Mesenchymal stem cell (in vitro differentiated cells and primary cell): ENCODE results near the gene AIP.
A peak's percentile ranks its signal among the peaks of the same experiment; 100 is the strongest.

Experiments used
- DNase-seq: peaks from one replicate; pipeline ENCODE4 v3.0.0-alpha.2; 2013
- H2AFZ ChIP-seq: one replicate; pipeline ENCODE4 v1.6.1; 2013; ENCODE audit warnings: low read depth, mild to moderate bottlenecking, control low read depth, inconsistent platforms, low read length, moderate library complexity
- H2AK5ac ChIP-seq: 2 replicates; pipeline ENCODE4 v1.6.1; 2013; ENCODE audit warnings: low read length, moderate library complexity, mild to moderate bottlenecking, inconsistent platforms; ENCODE audit not compliant: severe bottlenecking
- H2BK120ac ChIP-seq: one replicate; pipeline ENCODE4 v1.6.1; 2013; ENCODE audit warnings: low read depth, mild to moderate bottlenecking, inconsistent platforms, low read length, moderate library complexity
- H2BK12ac ChIP-seq, 2 experiments: one replicate each; pipeline ENCODE4 v1.6.1; 2013; ENCODE audit warnings: inconsistent platforms in 2 of 2, low read length in 2 of 2, mild to moderate bottlenecking in 2 of 2, moderate library complexity in 2 of 2, control low read depth in 1 of 2
- H2BK15ac ChIP-seq: one replicate; pipeline ENCODE4 v1.6.1; 2013; ENCODE audit warnings: mild to moderate bottlenecking, low read depth, inconsistent platforms; ENCODE audit not compliant: poor library complexity, severe bottlenecking
- H2BK5ac ChIP-seq: 2 replicates; pipeline ENCODE4 v1.6.1; 2013; ENCODE audit warnings: low read depth, mild to moderate bottlenecking, low read length, control low read depth, inconsistent platforms; ENCODE audit not compliant: poor library complexity, severe bottlenecking
- H3K14ac ChIP-seq, 2 experiments: one replicate each; pipeline ENCODE4 v1.6.1; 2013; ENCODE audit warnings: inconsistent platforms in 2 of 2, low read length in 2 of 2, control low read depth in 1 of 2, mild to moderate bottlenecking in 1 of 2, moderate library complexity in 1 of 2
- H3K18ac ChIP-seq, 2 experiments: one replicate each; pipeline ENCODE4 v1.6.1; 2013; ENCODE audit warnings: inconsistent platforms in 2 of 2, low read length in 2 of 2, control low read depth in 1 of 2, low read depth in 1 of 2, mild to moderate bottlenecking in 1 of 2
- H3K23ac ChIP-seq, 2 experiments: one replicate each; pipeline ENCODE4 v1.6.1; 2013; ENCODE audit warnings: inconsistent platforms in 2 of 2, low read length in 2 of 2, mild to moderate bottlenecking in 2 of 2, moderate library complexity in 2 of 2, control low read depth in 1 of 2
- H3K27ac ChIP-seq: 2 replicates; pipeline ENCODE4 v1.5.1; 2013; ENCODE audit warnings: mild to moderate bottlenecking, moderate library complexity, low read length, control low read depth, inconsistent platforms; ENCODE audit not compliant: poor library complexity, severe bottlenecking
- H3K27me3 ChIP-seq, 2 experiments: 2 replicates each; pipeline versions ENCODE4 v1.6.1 to v1.7.0; 2013; ENCODE audit warnings: low read length in 2 of 2, mild to moderate bottlenecking in 2 of 2, moderate library complexity in 2 of 2, control low read depth in 1 of 2, inconsistent platforms in 1 of 2; ENCODE audit not compliant: control insufficient read depth in 1 of 2, insufficient read depth in 1 of 2
- H3K36me3 ChIP-seq, 2 experiments: 2 replicates each; pipeline versions ENCODE4 v1.6.1 to v1.7.0; 2013; ENCODE audit warnings: low read length in 2 of 2, control low read depth in 1 of 2, inconsistent platforms in 1 of 2, low read depth in 1 of 2, mild to moderate bottlenecking in 1 of 2; ENCODE audit not compliant: insufficient read depth in 2 of 2, control insufficient read depth in 1 of 2
- H3K4ac ChIP-seq, 2 experiments: one replicate each; pipeline ENCODE4 v1.6.1; 2013; ENCODE audit warnings: inconsistent platforms in 2 of 2, low read length in 2 of 2, mild to moderate bottlenecking in 2 of 2, moderate library complexity in 2 of 2, control low read depth in 1 of 2, low read depth in 1 of 2
- H3K4me1 ChIP-seq: 2 replicates; pipeline ENCODE4 v1.6.1; 2013; ENCODE audit warnings: low read depth, low read length, control low read depth; ENCODE audit not compliant: control insufficient read depth, insufficient read depth
- H3K4me2 ChIP-seq: 2 replicates; pipeline ENCODE4 v1.6.1; 2013; ENCODE audit warnings: low read length, mild to moderate bottlenecking, inconsistent platforms; ENCODE audit not compliant: poor library complexity, severe bottlenecking
- H3K4me3 ChIP-seq, 2 experiments: 2 replicates each; pipeline versions ENCODE4 v1.5.1 to v1.7.0; 2013; ENCODE audit warnings: low read length in 2 of 2, mild to moderate bottlenecking in 2 of 2, control low read depth in 1 of 2, low read depth in 1 of 2; ENCODE audit not compliant: insufficient read depth in 1 of 2
- H3K79me1 ChIP-seq: replicated peaks from 2 replicates; pipeline ENCODE4 v1.6.1; 2013; ENCODE audit warnings: mild to moderate bottlenecking, control low read depth, low read length, inconsistent platforms; ENCODE audit not compliant: poor library complexity, severe bottlenecking
- H3K9ac ChIP-seq: 2 replicates; pipeline ENCODE4 v1.7.0; 2013; ENCODE audit warnings: mild to moderate bottlenecking, low read length, moderate library complexity
- H3K9me3 ChIP-seq: 2 replicates; pipeline ENCODE4 v1.7.0; 2013; ENCODE audit warnings: mild to moderate bottlenecking, low read length; ENCODE audit not compliant: control insufficient read depth
- H4K8ac ChIP-seq: one replicate; pipeline ENCODE4 v1.6.1; 2013; ENCODE audit warnings: inconsistent platforms, mild to moderate bottlenecking, low read length, moderate library complexity
- H4K91ac ChIP-seq: one replicate; pipeline ENCODE4 v1.6.1; 2013; ENCODE audit warnings: mild to moderate bottlenecking, low read length, inconsistent platforms
- WGBS: methylation state at CpG from one replicate; pipeline ENCODE4 v1.1.7; 2013; ENCODE audit warnings: mixed read lengths; 5-methylcytosine and 5-hydroxymethylcytosine counted together

AIP gene

GRCh38 chr11:67449116-67449844 lies 33.5 kb upstream of the AIP start:
- peaks cover 1% of the 10 kb centered on the region for H3K79me1 ChIP-seq
- H3K4me2 ChIP-seq, result no peak overlapping the region
- H4K8ac ChIP-seq, result no peak overlapping the region
- H3K18ac ChIP-seq, result no peak overlapping the region
- peaks cover 0 to 7% of the 10 kb centered on the region in 2 experiments for H3K27me3 ChIP-seq
- H3K9ac ChIP-seq, result no peak overlapping the region
- no peak overlapping the region for H3K4ac ChIP-seq
- H3K23ac ChIP-seq, result no peak overlapping the region
- no peak overlapping the region for H2AK5ac ChIP-seq
- no peak overlapping the region for H2BK12ac ChIP-seq
- no peak overlapping the region for H2BK15ac ChIP-seq
- no peak overlapping the region for H2BK5ac ChIP-seq
- no peak overlapping the region for H4K91ac ChIP-seq
- no peak overlapping the region for H3K14ac ChIP-seq
- no peak for DNase-seq
- WGBS, result 87% methylated on average over 9 of the region's 9 CpGs
- no peak overlapping the region for H3K4me3 ChIP-seq
- H3K9me3 ChIP-seq, result no peaks in the 10 kb centered on the region
- no peaks in the 10 kb centered on the region for H3K4me1 ChIP-seq
- no peak overlapping the region for H2AFZ ChIP-seq
- H2BK120ac ChIP-seq, result no peak overlapping the region
- H3K27ac ChIP-seq, result no peak overlapping the region
- H3K36me3 ChIP-seq, result no peaks in the 10 kb centered on the region

- Histone ChIP-seq H3K4me3 (no peak overlapping the region), H2AK5ac (no peak overlapping the region), H3K27me3 (peaks cover 0 to 17% of the 10 kb centered on the region in 2 experiments), H2BK5ac (no peak overlapping the region), H3K79me1 (no peaks in the 10 kb centered on the region), H2BK120ac (no peak overlapping the region), H4K8ac (no peak overlapping the region), H2BK15ac (no peak overlapping the region), H3K4me2 (no peak overlapping the region), H3K14ac (peak overlapping the region in 1 of 2 experiments; percentile 18), H3K18ac (no peak overlapping the region), H3K9me3 (no peaks in the 10 kb centered on the region), H2AFZ (no peak overlapping the region), H3K27ac (no peak overlapping the region), H3K36me3 (no peaks in the 10 kb centered on the region), H3K4ac (no peak overlapping the region), H3K4me1 (no peaks in the 10 kb centered on the region), H4K91ac (no peak overlapping the region), H2BK12ac (no peak overlapping the region), H3K23ac (no peak overlapping the region), H3K9ac (no peak overlapping the region)
- DNase-seq, result no peak
- WGBS, result 88% methylated on average over 25 of the region's 25 CpGs
Measured at GRCh38 chr11:67450796-67451657, 31.8 kb upstream of the AIP start.

GRCh38 chr11:67451658-67451976 lies 31.2 kb upstream of the AIP start:
- no peaks in the 10 kb centered on the region for H3K9me3 ChIP-seq

More at GRCh38 chr11:67451658-67451976, 31.2 kb upstream of the AIP start:
- Histone ChIP-seq H3K4me3 (no peak overlapping the region), H2BK5ac (no peak overlapping the region), H2BK120ac (no peak overlapping the region), H3K4me2 (no peak overlapping the region), H4K8ac (no peak overlapping the region), H2AFZ (no peak overlapping the region), H3K4me1 (no peaks in the 10 kb centered on the region), H2BK15ac (no peak overlapping the region), H2BK12ac (no peak overlapping the region), H3K36me3 (no peaks in the 10 kb centered on the region), H3K14ac (peak overlapping the region in 1 of 2 experiments; percentile 18), H3K79me1 (no peaks in the 10 kb centered on the region), H4K91ac (no peak overlapping the region), H3K23ac (no peak overlapping the region), H3K4ac (no peak overlapping the region), H3K9ac (no peak overlapping the region), H3K27me3 (peaks cover 0 to 23% of the 10 kb centered on the region in 2 experiments), H3K27ac (no peak overlapping the region), H3K18ac (no peak overlapping the region), H2AK5ac (no peak overlapping the region)
- no peak for DNase-seq
- 91% methylated on average over 14 of the region's 14 CpGs for WGBS
